Eye (tissue), 1 donor: ENCODE measurements around the gene RPA3.
"Not testable (repeated sequence)": the region's sequence is repeated elsewhere in the genome, so short reads cannot be mapped to it uniquely, and the experiment has no call there.

Experiments used
- DNase-seq: peaks from one replicate; pipeline ENCODE4 v3.0.0-alpha.2; 2015

The RPA3 gene

DNA sequence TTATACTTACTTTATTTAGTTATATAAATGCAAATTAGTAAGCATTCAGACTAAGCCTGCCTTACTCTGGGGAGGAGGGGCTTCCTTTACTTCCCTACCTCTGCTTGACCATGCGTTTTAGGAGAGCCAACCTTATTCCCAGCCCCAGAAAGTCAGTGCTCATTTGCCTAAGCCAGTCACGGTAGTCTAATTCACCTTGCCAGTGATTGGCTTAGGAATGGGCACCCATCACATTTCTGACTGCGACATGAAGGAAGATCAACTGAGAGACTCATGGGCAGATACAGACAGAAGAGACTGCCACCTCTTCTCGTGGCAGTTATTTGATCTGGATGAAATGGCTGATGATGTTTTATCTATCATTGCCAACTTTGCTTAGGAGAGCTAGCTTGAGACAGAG, 29.5 kb downstream of the RPA3 start:
- DNase-seq, result no peak

DNA sequence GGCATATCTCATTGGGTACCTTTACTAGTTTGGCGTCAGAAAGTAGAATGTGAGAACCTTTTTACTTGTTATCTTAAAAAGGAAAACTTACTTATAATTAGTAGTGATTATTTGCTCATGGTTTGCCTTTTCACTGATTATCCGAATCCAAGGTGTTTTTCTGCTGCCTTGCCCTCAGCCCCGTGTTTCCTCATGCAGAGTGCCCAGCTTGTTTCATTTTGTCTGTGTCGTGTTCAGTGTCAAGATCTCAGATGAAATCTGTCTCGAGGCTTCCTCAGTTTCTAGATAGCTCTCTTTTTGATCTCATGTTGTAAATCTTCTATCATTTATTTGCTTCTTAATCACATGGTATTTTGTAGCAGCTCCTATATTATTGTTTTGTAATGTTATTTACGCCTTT, 30.1 kb downstream of the RPA3 start:
- DNase-seq, result no peak

DNA sequence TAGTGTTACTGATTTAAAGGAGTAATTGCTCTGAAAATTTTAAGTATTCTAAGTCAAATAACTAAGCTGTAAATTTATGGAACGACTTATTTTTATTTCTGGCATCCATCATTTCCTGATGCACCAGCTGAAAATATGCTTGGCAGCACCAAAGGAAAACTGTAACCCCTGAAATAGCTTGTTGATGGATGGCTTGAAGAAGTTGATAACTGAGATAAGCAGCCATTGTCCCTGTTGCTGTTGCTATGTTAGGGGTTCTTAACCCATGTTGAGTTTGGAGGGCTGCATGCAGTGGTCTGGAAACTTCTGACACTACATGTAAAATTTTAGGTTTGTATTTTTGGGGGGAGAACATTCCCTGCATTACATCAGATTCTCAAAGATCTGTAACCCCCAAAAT, 30.6 kb downstream of the RPA3 start:
- DNase-seq, result no peak

DNA sequence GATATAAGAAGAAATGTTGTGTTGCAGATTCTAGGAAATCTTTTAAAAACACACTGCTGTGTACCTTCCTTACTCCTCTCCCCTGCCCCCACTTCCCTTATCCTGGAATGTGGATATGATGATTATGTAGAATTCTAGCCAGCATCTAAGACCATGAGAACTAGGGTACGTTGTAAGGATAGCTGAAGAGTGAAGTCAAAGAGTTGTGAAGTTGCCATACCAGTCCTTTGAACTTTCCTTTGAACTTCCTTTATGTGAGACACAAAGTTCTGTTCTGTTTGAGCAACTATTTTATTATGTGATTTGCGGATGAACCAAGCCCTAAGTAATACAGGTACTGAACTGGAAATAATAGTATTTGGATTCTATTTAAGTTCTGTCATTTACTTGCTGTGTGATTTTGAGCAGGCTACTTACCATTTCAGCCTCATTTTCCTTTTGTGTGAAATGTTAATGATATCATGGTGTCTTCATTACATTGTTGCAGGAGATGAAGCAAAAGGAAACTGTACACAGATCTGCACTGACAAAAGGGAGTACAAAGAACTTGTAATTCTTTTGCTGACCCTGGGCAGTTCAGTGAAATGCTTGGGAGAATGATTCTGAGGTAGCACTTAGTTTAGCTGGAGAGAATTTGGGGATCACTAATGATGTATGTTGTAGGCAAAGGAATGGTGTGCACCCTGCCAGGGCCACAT, 31.4 kb downstream of the RPA3 start:
- peak; percentile 40 for DNase-seq

DNA sequence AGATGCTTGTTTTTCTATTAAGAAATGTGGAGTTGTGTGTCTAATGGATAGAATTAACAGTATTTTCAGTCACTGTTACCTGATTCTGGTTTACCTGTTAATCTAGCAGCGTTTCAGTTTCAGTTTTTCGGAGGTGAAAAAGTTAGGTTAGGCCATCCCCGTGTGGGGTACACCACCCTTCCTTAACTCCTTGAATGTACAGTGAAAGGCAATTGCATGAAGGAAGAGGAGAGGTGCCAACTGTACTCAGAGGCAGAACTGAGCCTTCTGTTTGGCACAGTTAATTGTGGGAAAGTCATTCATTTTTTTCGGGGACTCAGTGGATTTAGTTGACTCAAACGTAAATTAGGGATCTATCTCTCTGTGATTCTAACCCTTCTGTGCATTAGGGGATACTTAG, 35.5 kb downstream of the RPA3 start:
- DNase-seq, result no peak

DNA sequence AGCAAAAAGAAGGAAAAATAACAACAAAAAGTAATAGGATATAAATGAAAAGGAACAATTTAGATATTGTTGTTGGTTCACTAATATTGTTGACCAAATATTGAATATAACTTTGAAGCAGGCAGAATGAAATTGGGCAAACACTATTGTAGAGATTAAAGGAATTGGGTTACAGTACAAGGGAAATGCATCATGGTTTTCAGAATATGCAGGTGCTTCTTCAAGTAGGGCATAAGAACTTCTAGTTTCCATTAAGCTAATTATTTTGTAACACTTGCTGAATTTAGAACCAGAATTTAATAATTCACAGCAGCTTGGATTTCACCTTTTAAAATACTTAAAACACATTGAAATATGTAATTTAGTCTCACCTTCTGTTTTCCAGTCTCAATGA, 36.5 kb downstream of the RPA3 start:
- DNase-seq, result no peak

DNA sequence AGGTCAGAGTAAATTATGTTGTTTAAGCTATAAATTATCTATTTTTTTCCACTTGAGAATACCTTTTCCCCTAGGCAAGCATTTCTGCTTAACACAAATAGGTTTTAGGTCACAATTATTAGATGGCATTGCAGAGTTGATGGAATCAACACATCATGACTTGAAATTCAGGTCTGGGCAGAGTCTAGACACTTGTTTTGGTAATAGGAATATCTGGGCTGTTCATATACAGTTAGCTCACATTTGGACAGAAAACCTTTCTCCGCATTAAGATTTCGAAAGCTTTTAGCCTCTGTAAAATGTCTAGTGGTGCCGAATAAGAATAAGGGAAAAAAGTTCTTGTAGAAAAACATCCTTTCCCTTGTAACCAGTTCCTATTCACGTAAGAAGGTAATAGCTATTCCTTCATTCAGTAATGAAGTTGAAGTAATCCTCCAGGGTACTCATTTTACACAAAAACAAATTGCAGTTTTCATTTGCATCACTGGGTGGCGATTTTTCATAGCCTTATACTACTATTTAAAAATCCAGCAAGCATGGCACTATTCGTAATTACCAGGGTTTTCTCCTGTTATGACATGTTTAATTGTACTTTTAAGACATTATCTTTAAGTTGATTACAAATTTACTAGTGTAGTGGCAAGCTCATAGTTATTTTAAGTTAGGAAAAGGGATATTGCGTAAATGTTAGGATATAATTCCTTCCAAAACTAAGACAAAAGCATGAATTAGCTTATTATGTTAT, 37.0 kb downstream of the RPA3 start:
- DNase-seq, result peak; percentile 88

DNA sequence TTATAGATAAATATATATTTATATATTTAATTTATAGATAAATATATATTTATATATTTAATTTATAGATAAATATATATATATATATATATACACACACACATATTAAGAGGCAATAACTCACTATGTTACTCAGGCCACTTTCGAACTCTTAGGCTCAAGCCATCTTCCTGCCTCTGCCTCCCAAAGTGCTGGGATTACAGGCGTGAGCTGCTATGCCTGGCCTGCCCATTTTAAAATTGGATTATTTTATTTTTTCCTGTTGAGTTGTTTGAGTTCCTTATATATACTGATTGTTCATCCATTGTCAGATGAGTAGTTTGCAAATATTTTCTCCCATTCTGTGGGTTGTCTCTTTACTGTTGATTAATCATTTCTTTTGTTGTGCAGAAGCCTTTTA, 38.8 kb downstream of the RPA3 start:
- DNase-seq, result peak; percentile 41

DNA sequence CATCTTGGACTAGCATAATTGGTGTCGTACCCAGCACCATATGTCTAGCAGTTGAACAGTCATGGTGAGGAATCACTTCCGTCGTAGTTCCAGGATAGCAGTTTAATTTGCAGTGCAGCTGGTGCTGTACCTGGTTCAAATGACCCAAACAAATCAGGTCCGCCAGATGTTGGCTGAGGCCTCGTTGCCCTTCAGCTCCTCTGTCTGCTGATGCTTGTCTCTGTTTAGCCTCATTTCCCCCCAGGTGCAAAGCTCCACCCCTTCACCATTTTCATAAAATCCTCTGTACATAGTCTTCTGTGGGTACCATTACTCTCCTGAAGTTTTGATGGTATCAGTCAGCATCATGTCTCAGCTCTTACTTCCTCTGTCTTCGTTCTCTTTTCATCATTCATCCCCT, 42.7 kb downstream of the RPA3 start:
- no peak for DNase-seq

DNA sequence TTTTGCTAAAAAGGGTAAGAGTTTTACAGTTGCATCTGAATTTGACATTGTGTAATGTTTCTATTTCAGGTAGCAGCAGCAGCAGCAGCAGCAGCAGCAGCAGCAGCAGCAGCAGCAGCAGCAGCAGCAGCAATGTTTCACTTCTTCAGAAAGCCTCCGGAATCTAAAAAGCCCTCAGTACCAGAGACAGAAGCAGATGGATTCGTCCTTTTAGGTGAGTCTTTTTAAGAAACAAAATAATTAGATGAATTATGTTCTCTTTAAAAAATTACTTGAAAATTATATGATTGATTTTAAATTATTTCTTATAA, 45.2 kb downstream of the RPA3 start:
- no peak for DNase-seq

DNA sequence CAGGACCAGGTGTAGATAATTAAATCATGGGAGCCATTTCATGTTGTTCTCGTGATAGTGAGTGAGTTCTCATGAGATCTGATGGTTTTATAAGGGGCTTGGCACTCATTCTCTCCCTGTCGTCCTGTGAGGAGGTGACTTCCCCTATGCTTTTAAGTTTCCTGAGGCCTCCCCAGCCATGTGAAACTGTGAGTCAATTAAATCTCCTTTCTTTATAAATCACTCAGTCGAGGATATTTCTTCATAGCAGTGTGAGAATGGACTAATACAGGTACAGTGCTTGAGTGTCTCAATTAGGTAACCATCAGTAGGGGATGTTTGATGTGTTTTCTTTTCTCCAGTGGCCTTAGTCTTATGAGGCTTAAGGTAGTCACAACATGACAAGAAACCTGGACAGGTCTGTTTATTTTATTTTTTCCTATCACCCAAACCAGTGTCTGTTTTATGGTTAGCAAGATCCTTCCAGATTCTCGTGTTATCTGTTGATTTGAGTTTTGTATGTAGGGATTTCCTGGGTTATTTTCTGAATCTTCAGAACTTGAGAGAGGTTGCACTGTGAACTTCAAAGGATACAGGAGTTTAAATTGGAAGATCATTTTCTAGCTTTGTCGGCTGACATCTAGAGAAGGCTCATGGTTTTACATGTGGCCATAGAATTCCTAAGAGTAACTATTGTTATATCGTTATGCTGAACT, 45.7 kb downstream of the RPA3 start:
- no peak for DNase-seq

DNA sequence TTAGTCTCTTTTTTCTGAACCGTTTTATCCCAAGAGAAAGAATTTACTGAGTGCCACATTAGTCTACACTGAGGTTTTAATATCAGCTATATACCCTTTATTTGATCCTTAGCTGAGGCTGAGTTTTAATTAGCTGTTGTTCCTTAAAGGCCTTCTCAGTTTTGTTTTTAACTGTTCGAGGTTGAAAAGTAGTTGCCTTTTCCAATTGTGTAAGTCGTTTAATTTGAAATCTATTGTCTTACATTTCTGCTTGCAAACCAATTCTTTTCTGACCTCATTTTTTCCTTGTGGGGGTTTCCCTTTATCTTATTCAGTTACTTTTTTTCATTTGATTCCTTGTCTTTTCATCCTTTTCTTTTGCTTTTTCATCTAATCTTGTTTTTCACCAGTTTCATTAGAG, 47.0 kb downstream of the RPA3 start:
- DNase-seq, result no peak

DNA sequence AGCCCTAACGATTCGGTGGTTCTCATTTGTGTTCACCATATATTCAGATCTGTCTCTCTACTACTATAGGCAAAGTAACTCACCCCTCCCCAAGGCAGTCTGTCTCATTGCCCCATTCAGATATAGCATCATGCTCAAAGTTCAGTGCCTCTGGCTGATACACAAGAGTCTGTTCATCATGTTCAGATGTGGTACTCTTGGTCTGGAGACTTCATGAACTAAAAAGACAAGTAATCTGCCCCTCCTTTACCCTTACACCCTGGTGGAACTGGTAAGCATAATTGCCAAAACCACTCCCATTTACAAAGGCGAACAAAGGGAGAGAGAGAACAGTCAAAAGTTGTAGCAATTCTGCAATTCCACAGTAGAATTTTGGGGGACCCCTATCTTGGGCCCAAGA, 47.9 kb downstream of the RPA3 start:
- no peak for DNase-seq

DNA sequence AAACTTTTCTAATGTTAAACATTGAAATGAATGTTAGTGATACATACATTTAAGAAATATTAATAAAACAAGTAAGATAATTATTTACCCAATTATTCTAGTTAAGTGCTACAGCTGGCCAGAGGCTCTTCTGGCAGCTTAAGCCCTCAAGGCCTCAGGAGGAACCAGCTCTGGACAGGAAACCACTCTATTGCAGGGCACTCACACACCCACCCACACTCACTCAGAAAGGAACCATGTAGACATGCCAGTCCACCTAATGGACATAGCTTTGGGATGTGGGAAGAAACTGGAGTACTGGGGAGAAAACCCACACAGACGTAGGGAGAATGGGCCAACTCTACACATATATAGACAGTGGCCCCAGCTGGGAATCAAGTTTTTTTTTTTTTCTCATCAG, 49.7 kb downstream of the RPA3 start:
- DNase-seq, result no peak

DNA sequence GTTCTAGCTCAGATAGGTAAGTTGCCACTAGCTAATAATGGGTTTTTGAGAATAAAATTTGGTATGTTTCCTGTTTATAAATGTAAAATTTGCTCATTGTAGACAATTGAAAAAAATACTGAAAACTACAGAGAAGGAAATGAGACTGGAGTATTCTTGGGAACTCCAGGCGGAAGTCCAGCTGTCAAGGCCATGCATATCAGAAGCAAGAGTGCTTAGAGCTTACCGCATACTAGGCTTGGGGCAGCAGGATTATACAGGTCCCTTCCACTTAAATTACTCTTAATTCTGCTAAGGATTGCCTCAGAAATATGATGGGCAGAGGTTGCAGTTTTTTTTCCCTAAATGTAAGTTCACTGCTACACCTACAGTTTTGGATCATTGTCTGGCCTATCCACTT, 51.2 kb downstream of the RPA3 start:
- DNase-seq, result no peak

DNA sequence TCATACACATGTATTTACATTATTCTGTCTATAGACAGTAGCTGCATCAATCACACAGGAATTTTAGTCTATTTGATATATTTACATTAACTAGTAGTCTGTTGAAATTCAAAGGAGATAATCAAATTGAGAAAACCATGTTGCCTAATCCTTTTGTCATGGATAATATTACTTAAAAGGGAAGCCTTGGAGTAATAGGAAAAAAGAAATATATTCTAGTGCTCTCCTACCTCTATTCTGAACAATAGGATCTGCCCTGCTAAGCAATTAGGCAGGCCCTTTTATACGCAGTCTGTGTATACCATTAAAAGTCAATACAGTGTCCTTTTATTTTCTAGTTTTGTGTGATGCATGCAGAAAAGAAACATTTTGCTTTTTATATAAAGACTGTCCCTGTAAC, 53.4 kb downstream of the RPA3 start:
- DNase-seq, result no peak

DNA sequence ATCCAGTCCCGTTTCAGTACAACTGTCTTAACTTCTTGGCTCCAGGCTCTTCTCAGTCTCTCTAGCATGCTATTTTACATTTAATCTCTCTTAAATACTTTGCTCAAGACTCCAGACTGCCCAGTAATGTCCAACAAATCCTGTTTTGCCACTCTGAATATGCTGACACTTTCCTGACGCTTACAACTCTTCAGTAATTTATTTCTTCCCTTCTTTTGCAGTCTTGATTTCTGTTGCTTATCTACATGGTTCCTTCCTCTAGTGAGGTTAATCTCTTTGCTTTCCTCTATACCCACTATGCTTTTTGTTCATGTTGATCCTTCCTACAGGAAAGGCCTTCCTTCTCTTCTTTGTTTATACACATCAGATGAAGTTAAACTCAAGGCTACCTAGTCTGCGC, 54.1 kb downstream of the RPA3 start:
- no peak for DNase-seq

DNA sequence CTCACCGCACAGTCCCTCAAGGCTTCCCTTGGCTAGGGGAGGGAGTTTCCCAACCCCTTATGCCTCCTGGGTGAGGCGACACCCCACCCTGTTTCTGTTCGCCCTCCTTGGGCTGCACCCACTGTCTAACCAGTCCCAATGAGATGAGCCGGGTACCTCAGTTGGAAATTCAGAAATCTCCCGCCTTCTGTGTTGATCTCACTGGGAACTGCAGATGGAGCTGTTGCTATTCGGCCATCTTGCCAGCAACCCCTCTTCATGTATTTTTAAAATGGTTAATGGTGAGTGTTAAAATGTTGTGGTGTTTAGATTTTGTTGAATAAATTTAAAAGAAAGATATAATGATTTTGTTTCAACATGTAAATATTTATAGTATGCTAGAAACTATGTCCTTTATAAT, 55.9 kb downstream of the RPA3 start:
- no peak for DNase-seq

DNA sequence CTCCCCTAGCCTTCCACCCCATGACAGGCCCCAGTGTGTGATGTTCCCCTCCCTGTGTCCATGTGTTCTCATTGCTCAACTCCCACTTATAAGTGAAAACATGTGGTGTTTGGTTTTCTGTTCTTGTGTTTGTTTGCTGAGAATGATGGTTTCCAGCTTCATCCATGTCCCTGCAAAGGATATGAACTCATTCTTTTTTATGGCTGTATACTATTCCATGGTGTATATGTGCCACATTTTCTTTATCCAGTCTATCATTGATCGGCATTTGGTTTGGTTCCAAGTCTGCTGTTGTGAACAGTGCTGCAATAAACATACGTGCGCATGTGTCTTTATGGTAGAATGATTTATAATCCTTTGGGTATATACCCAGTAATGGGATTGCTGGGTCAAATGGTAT, 61.9 kb downstream of the RPA3 start:
- not testable (repeated sequence) for DNase-seq

DNA sequence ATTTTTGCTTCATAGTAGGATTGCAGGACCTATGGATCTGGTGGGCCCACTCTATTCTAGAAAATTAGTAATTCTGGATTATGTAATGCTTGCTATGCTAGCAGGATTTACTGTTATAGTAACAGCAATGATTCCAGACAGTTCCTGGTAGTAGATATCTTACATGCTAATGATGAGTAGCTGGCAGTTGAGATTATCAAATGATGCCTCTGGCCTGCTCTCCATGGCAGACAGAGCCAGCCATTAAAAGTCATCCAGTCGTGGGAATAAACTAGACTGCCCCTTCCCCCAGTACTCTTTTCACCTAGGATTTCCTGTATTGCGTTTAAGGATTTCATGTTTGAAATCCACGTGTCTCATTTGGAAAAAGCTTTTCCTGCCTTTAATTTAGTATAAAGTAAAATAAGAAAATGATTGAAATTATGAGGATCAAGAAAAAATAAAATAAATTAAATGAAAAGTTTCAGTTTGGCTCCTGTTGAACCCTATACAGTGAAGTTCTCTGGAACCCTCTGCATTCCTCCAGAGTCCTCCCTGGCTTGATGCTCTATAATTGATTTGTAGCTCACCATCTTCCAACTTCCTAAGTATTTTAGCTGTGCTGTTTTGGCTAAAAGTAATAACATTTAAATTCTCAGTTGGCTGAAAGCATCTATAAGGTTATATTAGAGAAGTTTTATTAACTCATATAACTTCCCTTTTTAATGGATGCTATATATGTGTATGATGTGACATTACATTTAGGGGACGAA, 63.3 kb downstream of the RPA3 start:
- DNase-seq, result no peak

DNA sequence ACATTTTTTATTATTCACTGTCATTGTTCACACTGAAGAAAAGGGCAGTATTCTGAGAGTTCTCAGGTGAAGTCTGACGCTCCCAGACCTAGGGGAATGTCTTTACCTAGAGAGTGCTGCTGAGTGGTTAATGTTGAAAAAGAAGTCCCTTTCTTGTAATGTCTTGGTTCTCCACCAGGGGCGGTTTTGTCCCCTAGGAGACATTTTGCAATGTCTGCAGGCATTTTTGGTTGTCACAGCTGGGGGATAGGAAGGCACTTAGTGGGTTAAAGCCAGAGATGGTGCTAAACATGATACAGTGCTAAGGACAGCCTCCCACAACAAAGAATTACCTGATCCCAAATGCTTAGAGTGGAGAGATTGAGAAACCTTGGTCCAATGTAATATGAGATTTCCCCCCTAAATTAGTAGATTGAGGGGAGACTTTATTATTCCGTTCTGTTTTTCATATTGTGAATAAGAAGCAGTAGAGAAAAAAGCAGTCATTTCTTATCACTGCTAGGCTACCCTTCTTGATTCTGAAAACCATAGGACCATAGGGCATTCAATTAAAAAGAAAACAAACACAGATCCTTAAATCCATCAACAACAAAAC, 64.7 kb downstream of the RPA3 start:
- DNase-seq, result peak; percentile 34

DNA sequence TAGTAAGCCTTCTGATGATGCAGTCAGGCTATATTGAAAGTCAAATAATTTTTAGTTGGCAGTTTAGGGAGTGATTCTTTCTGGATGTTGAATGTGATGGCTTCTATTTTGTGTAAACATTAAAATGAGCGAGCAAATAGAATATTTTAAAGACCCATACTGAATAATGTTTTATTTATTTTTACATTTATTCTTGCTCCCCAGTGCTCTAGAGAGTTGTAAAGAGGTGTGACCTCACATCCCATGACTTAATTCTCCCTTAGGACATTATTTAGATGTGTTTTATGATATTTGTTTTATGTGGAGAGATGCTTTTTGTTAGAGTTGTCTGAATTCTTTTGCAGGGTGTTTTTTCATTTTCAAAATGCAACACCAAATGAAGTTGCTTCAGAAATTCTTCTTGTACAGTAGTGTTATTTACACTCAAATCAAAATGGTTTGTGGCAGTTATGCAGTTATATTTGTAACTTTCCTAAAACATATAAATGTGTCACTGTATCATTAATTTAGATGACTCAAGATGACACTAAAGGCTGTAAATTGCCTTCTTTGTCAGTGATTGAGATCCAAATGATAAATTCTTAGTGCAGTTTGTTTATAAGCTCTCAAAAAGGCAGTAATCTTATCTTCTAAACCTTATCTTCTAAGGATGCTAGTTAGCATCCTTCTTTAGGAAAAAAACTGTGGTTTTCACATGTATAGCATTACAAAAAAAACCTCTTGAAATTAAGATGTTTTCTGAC, 65.4 kb downstream of the RPA3 start:
- no peak for DNase-seq

DNA sequence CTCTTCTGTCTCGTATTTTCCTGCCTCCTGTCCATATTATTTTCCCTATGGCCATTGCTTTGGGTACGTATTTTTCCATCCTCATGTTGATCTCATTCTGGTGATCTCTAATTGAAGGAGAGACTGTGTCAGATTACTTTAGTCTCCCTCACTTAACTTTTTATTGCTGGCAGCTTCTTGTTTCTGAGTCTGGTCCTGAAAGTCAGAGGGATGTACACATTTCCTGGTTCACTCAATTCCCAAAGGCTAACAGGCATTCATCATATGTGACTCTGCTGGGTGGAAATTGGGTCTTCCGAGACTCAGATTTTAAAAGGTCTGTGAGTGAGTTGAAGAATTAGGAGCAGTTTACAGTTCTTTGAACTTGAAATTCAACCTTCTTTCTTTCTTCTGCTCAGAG, 66.9 kb downstream of the RPA3 start:
- DNase-seq, result no peak
